ACC112 (cell line): Measurements from ENCODE around the gene CMTM5.

Experiments
- H2AFZ ChIP-seq: fragments of 200-600 bp; sonication (generic); one replicate; pipeline ENCODE4 v1.6.0; 2017; ENCODE audit warnings: antibody characterized with exemption, low read length; ENCODE audit not compliant: unreplicated experiment
- H3K27ac ChIP-seq: fragments of 200-600 bp; sonication (generic); 2 replicates; pipeline ENCODE4 v1.5.1; 2014; ENCODE audit warnings: low read depth, mild to moderate bottlenecking, antibody characterized with exemption, low read length, moderate library complexity
- H3K27me3 ChIP-seq: fragments of 200-600 bp; sonication (generic); 2 replicates; pipeline ENCODE4 v1.6.1; 2014; ENCODE audit warnings: mild to moderate bottlenecking, antibody characterized with exemption, low read length, moderate library complexity, mixed read lengths; ENCODE audit not compliant: insufficient read depth
- H3K36me3 ChIP-seq: fragments of 200-600 bp; sonication (generic); 2 replicates; pipeline ENCODE4 v1.6.1; 2016; ENCODE audit warnings: mild to moderate bottlenecking, antibody characterized with exemption, low read length, moderate library complexity, mixed read lengths; ENCODE audit not compliant: insufficient read depth
- H3K4me1 ChIP-seq: fragments of 200-600 bp; sonication (generic); one replicate; pipeline ENCODE4 v1.6.1; 2016; ENCODE audit warnings: low read length, mixed read lengths; ENCODE audit not compliant: insufficient read depth, unreplicated experiment, control insufficient read depth
- H3K4me3 ChIP-seq: fragments of 200-600 bp; sonication (generic); 2 replicates; pipeline ENCODE4 v1.5.1; 2014; ENCODE audit warnings: mild to moderate bottlenecking, low read depth, low read length
- H3K79me2 ChIP-seq: fragments of 200-600 bp; sonication (generic); one replicate; pipeline ENCODE4 v1.6.0; 2016; ENCODE audit warnings: low read length; ENCODE audit not compliant: control insufficient read depth, unreplicated experiment, insufficient read depth

The CMTM5 gene

GRCh38 chr14:23376482-23377197 lies at the start of gene CMTM5:
TSS of gene CMTM5 (plus strand) at chr14:23377046. CDS start at chr14:23377252, 206 bp downstream.
- Histone ChIP-seq H3K36me3 (no peaks in the 10 kb centered on the region), H3K79me2 (no peaks in the 10 kb centered on the region), H2AFZ (no peak within 1 kb of the TSS), H3K27me3 (peaks cover 16% of the 10 kb centered on the region), H3K4me1 (no peaks in the 10 kb centered on the region), H3K4me3 (no peak within 1 kb of the TSS), H3K27ac (no peak within 1 kb of the TSS)

GRCh38 chr14:23327947-23328744 lies 48.7 kb upstream of the CMTM5 start:
- Histone ChIP-seq H3K4me3 (no peak overlapping the region), H3K27ac (no peak overlapping the region), H3K4me1 (peaks cover 4% of the 10 kb centered on the region), H2AFZ (no peak overlapping the region), H3K79me2 (peaks cover 15% of the 10 kb centered on the region), H3K36me3 (peaks cover 11% of the 10 kb centered on the region; the same call in 1 of the 2 replicates), H3K27me3 (peaks cover under 1% of the 10 kb centered on the region; the same call in 1 of the 2 replicates)

- no peaks in the 10 kb centered on the region for H3K79me2 ChIP-seq
- no peak overlapping the region for H2AFZ ChIP-seq
- peaks cover 19% of the 10 kb centered on the region for H3K27me3 ChIP-seq
- H3K36me3 ChIP-seq: no peaks in the 10 kb centered on the region; the same call in 1 of the 2 replicates
- no peaks in the 10 kb centered on the region for H3K4me1 ChIP-seq
- no peak overlapping the region for H3K27ac ChIP-seq
- no peak overlapping the region for H3K4me3 ChIP-seq
Measured at GRCh38 chr14:23335623-23336022, 41.2 kb upstream of the CMTM5 start.

GRCh38 chr14:23339506-23340268 lies 37.2 kb upstream of the CMTM5 start:
- H3K27me3 ChIP-seq: peaks cover 23% of the 10 kb centered on the region
- H3K79me2 ChIP-seq: no peaks in the 10 kb centered on the region
- no peaks in the 10 kb centered on the region; the same call in 1 of the 2 replicates for H3K36me3 ChIP-seq
- H3K4me3 ChIP-seq: no peak overlapping the region
- no peak overlapping the region for H3K27ac ChIP-seq
- no peaks in the 10 kb centered on the region for H3K4me1 ChIP-seq
- no peak overlapping the region for H2AFZ ChIP-seq

- no peaks in the 10 kb centered on the region for H3K4me1 ChIP-seq
- no peak overlapping the region for H3K27ac ChIP-seq
- peaks cover 8% of the 10 kb centered on the region for H3K27me3 ChIP-seq
- no peaks in the 10 kb centered on the region for H3K36me3 ChIP-seq
- no peak overlapping the region for H3K4me3 ChIP-seq
- H2AFZ ChIP-seq: no peak overlapping the region
- no peaks in the 10 kb centered on the region for H3K79me2 ChIP-seq
Measured at GRCh38 chr14:23344481-23344880, 32.4 kb upstream of the CMTM5 start.

GRCh38 chr14:23345987-23346692 lies 30.7 kb upstream of the CMTM5 start:
- no peaks in the 10 kb centered on the region for H3K79me2 ChIP-seq
- no peaks in the 10 kb centered on the region for H3K4me1 ChIP-seq
- H3K27ac ChIP-seq: no peak overlapping the region
- peaks cover 8% of the 10 kb centered on the region for H3K27me3 ChIP-seq
- no peak overlapping the region for H2AFZ ChIP-seq
- no peak overlapping the region for H3K4me3 ChIP-seq
- H3K36me3 ChIP-seq: no peaks in the 10 kb centered on the region

GRCh38 chr14:23346693-23347405 lies 30.0 kb upstream of the CMTM5 start:
- H3K27me3 ChIP-seq: peaks cover 8% of the 10 kb centered on the region
- H3K4me1 ChIP-seq: no peaks in the 10 kb centered on the region
- no peaks in the 10 kb centered on the region for H3K36me3 ChIP-seq
- H3K27ac ChIP-seq: no peak overlapping the region
- H3K79me2 ChIP-seq: no peaks in the 10 kb centered on the region
- H2AFZ ChIP-seq: no peak overlapping the region
- no peak overlapping the region for H3K4me3 ChIP-seq

- H3K4me1 ChIP-seq: no peaks in the 10 kb centered on the region
- no peaks in the 10 kb centered on the region for H3K36me3 ChIP-seq
- peaks cover 2% of the 10 kb centered on the region for H3K27me3 ChIP-seq
- H3K79me2 ChIP-seq: no peaks in the 10 kb centered on the region
- no peak overlapping the region for H3K27ac ChIP-seq
- H2AFZ ChIP-seq: no peak overlapping the region
- H3K4me3 ChIP-seq: no peak overlapping the region
Measured at GRCh38 chr14:23347406-23348296, 29.2 kb upstream of the CMTM5 start.

- Histone ChIP-seq H3K79me2 (no peaks in the 10 kb centered on the region), H3K4me1 (peaks cover 4% of the 10 kb centered on the region), H3K4me3 (no peak overlapping the region), H3K27me3 (no peaks in the 10 kb centered on the region), H3K36me3 (no peaks in the 10 kb centered on the region), H3K27ac (no peak overlapping the region), H2AFZ (no peak overlapping the region)
Measured at GRCh38 chr14:23348297-23348655, 28.6 kb upstream of the CMTM5 start.
